ENCODE measurements around the gene ATP5PD. TPM values are rescaled to one million over a fixed set of nuclear protein-coding genes. Genes with fewer than 3 reads are reported as not detected.

Gene ATP5PD
- total and polyA plus RNA-seq, 2 of the 13 experiments (the other 11 are each of a cell fraction or from before 2014, with no cell fraction given) = 158 to 428 TPM

- Histone ChIP-seq H3K9me3 (ENCODE audit: low read length) (no peaks in the 10 kb centered on the region), H3K27ac (ENCODE audit: extremely low read length, insufficient read depth, low read length) (peak overlapping the region; percentile 94), H2AFZ (ENCODE audit: low read length) (peak overlapping the region; percentile 60), H4K20me1 (ENCODE audit: insufficient read depth, low read length) (no peaks in the 10 kb centered on the region), H3K79me2 (ENCODE audit: insufficient read depth, low read length) (no peaks in the 10 kb centered on the region), H3K9ac (ENCODE audit: insufficient read depth, low read depth, low read length) (peak overlapping the region; percentile 90), H3K27me3 (ENCODE audit: control insufficient read depth in 1 of 2, insufficient read depth in 2 of 2, low read length in 2 of 2) (peaks cover 0 to 6% of the 10 kb centered on the region in 2 experiments; a peak in 3 of 5 replicates), H3K36me3 (replicated peaks in 1 of 2; ENCODE audit: control insufficient read depth in 1 of 2, insufficient read depth in 2 of 2, low read length in 2 of 2) (peaks cover 6% of the 10 kb centered on the region in 2 experiments; a peak in 4 of 5 replicates), H3K4me3 (replicated peaks in 1 of 3; ENCODE audit: insufficient read depth in 1 of 3, low read depth in 2 of 3, low read length in 3 of 3) (peak overlapping the region; percentile 76 to 93 (median 91)), H3K4me1 (ENCODE audit: insufficient read depth, low read length) (peaks cover 37% of the 10 kb centered on the region), H3K4me2 (ENCODE audit: low read depth, low read length) (peak overlapping the region; percentile 98)
- POLR2A ChIA-PET = interaction anchor here (0.6 to 4.1 kb wide), 34 partner anchors 8 to 359 kb away, joined by 3 to 77 read pairs (median 6); partner anchors contain the start of genes ARMC7, ATP5PD, CDR2L and FDXR
- ATAC-seq (peak; percentile 58), FAIRE-seq (peak; percentile 72), DNase-seq (ENCODE audit: low spot score) (peak; percentile 94)
- under 1% methylated on average over 37 of the region's 43 CpGs for WGBS (ENCODE audit: low lambda C conversion rate)
- CTCF ChIA-PET (ENCODE audit: low intra/inter-chr PET ratio, low total read pairs) = interaction anchor here (1.3 kb wide), 1 partner anchor 74 kb away, joined by 3 read pairs; no protein-coding TSS in a partner anchor
- in situ Hi-C loops (cut with HindIII; ENCODE audit: extremely low pct_ligation_motif_present, low pct_unique_long_range_greater_than_20kb) = no loop called here
- intact Hi-C loops (cut with micrococcal nuclease; ENCODE audit: unreplicated experiment) = loop anchor here (1.0 to 2.0 kb wide), 3 partner anchors 47 to 52 kb away; partner anchors contain the start of genes CDR2L and SLC16A5
- TSS peak; percentile 50 for BruUV-seq (replicated peaks)
- TF ChIP-seq XBP1 (CRISPR knock-in tag; IDR thresholded peaks at IDR 0.05) (peak; percentile 43; the same call in 1 of the 2 replicates), ZMYM3 (CRISPR knock-in tag; IDR thresholded peaks at IDR 0.05) (peak; percentile 87), SMAD1 (CRISPR knock-in tag; IDR thresholded peaks at IDR 0.05; ENCODE audit: borderline replicate concordance, low read depth) (peak; percentile 85), MTA3 (CRISPR knock-in tag; IDR thresholded peaks at IDR 0.05) (no peak), ZNF616 (CRISPR knock-in tag; IDR thresholded peaks at IDR 0.05; ENCODE audit: low read depth) (peak; percentile 88; the same call in 1 of the 2 replicates), ZNF816 (CRISPR knock-in tag; IDR thresholded peaks at IDR 0.05; ENCODE audit: borderline replicate concordance) (peak; percentile 79), HIVEP1 (CRISPR knock-in tag; IDR thresholded peaks at IDR 0.05) (peak; percentile 16; the same call in 1 of the 2 replicates), ZNF343 (CRISPR knock-in tag; IDR thresholded peaks at IDR 0.05) (peak; percentile 97), ZNF317 (CRISPR knock-in tag; IDR thresholded peaks at IDR 0.05) (peak; percentile 27; the same call in 1 of the 2 replicates), ESRRA (CRISPR knock-in tag; IDR thresholded peaks at IDR 0.05; ENCODE audit: low read depth) (peak; percentile 79; the same call in 1 of the 2 replicates), ZNF501 (CRISPR knock-in tag; IDR thresholded peaks at IDR 0.05) (peak; percentile 62; the same call in 1 of the 2 replicates), ZNF431 (CRISPR knock-in tag; IDR thresholded peaks at IDR 0.05; ENCODE audit: borderline replicate concordance, low read depth) (peak; percentile 90)
- TF ChIP-seq, protein P1, sequence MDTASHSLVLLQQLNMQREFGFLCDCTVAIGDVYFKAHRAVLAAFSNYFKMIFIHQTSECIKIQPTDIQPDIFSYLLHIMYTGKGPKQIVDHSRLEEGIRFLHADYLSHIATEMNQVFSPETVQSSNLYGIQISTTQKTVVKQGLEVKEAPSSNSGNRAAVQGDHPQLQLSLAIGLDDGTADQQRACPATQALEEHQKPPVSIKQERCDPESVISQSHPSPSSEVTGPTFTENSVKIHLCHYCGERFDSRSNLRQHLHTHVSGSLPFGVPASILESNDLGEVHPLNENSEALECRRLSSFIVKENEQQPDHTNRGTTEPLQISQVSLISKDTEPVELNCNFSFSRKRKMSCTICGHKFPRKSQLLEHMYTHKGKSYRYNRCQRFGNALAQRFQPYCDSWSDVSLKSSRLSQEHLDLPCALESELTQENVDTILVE (CRISPR knock-in tag; IDR thresholded peaks at IDR 0.05) = no peak; the same call in 1 of the 2 replicates
- TF ChIP-seq, protein P2, sequence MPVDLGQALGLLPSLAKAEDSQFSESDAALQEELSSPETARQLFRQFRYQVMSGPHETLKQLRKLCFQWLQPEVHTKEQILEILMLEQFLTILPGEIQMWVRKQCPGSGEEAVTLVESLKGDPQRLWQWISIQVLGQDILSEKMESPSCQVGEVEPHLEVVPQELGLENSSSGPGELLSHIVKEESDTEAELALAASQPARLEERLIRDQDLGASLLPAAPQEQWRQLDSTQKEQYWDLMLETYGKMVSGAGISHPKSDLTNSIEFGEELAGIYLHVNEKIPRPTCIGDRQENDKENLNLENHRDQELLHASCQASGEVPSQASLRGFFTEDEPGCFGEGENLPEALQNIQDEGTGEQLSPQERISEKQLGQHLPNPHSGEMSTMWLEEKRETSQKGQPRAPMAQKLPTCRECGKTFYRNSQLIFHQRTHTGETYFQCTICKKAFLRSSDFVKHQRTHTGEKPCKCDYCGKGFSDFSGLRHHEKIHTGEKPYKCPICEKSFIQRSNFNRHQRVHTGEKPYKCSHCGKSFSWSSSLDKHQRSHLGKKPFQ (CRISPR knock-in tag; IDR thresholded peaks at IDR 0.05; ENCODE audit: insufficient replicate concordance) = no peak
- TF ChIP-seq, protein P3, sequence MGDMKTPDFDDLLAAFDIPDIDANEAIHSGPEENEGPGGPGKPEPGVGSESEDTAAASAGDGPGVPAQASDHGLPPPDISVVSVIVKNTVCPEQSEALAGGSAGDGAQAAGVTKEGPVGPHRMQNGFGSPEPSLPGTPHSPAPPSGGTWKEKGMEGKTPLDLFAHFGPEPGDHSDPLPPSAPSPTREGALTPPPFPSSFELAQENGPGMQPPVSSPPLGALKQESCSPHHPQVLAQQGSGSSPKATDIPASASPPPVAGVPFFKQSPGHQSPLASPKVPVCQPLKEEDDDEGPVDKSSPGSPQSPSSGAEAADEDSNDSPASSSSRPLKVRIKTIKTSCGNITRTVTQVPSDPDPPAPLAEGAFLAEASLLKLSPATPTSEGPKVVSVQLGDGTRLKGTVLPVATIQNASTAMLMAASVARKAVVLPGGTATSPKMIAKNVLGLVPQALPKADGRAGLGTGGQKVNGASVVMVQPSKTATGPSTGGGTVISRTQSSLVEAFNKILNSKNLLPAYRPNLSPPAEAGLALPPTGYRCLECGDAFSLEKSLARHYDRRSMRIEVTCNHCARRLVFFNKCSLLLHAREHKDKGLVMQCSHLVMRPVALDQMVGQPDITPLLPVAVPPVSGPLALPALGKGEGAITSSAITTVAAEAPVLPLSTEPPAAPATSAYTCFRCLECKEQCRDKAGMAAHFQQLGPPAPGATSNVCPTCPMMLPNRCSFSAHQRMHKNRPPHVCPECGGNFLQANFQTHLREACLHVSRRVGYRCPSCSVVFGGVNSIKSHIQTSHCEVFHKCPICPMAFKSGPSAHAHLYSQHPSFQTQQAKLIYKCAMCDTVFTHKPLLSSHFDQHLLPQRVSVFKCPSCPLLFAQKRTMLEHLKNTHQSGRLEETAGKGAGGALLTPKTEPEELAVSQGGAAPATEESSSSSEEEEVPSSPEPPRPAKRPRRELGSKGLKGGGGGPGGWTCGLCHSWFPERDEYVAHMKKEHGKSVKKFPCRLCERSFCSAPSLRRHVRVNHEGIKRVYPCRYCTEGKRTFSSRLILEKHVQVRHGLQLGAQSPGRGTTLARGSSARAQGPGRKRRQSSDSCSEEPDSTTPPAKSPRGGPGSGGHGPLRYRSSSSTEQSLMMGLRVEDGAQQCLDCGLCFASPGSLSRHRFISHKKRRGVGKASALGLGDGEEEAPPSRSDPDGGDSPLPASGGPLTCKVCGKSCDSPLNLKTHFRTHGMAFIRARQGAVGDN (CRISPR knock-in tag; IDR thresholded peaks at IDR 0.05) = peak; percentile 89
Measured at GRCh38 chr17:75034236-75034908, 12.4 kb downstream of the ATP5PD start.
